ENCODE data around the gene DHCR24.

Gene DHCR24

GRCh38 chr1:54835970-54836369, 51.0 kb downstream of the DHCR24 start:
- H3K4me3 ChIP-seq (ENCODE audit: low read length), result no peak overlapping the region
- no peak for TF ChIP-seq ZNF274 (IDR thresholded peaks at IDR 0.05; ENCODE audit: low read depth, low read length)

DNA sequence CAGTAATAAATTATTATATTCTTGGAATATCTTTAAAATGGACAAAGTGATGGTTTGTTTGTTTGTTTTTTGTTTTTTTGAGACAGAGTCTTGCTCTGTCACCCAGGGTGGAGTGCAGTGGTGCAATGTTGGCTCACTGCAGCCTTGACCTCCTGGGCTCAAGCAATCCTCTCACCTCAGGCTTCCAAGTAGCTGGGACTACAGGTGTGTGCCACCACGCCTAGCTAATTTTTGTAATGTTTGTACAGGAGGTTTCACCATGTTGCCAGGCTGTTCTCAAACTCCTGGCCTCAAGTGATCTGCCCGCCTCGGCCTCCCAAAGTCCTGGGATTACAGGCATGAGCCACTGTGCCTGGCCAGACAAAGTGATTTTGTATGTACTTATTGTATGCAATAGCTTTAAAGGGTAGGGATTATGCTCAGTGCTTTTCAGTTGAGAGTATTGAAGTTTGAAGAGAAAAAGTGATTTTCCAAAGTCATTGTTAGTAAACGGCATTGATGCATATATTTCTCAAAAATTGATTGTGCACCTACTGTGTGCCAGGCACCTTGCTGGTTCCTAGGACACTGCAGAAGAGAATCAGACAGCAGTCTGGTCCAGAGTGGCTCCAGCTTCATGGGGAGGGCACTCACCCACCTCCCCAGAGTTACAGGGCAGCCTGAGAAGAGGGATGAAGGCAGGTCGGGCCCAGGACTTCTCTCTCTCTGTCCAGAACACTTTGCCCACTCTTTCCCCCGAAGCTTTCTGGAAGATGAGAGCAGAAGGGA, 51.7 kb downstream of the DHCR24 start:
- TF ChIP-seq ZNF274 (IDR thresholded peaks at IDR 0.05; ENCODE audit: low read depth, low read length), result no peak
- no peak overlapping the region for H3K4me3 ChIP-seq (ENCODE audit: low read length)

- H3K4me3 ChIP-seq (ENCODE audit: low read length), result no peak overlapping the region
- TF ChIP-seq ZNF274 (IDR thresholded peaks at IDR 0.05; ENCODE audit: low read depth, low read length), result no peak
Observed at GRCh38 chr1:54834007-54834541, 52.9 kb downstream of the DHCR24 start.

DNA sequence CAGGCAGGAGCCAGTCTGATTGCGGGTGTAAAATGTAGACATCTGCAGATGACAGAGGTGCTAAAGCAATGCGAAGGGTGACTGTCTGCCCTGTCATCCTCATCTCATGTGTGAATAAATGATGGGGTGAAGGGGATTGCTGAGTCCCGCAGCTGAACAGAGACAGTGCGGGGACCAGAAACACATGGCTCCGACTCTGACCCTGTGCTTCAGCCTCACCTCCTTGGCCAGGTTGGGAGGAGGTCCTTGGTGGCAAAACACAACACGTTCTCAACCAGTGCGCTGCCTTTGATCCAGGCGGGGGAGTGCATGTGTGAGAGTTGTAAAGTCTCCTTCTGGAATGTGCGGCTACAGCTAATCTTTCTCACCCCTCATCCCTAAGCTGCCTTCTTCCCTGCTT, 53.9 kb downstream of the DHCR24 start:
- no peak overlapping the region for H3K4me3 ChIP-seq (ENCODE audit: low read length)
- no peak for TF ChIP-seq ZNF274 (IDR thresholded peaks at IDR 0.05; ENCODE audit: low read depth, low read length)

- TF ChIP-seq ZNF274 (IDR thresholded peaks at IDR 0.05; ENCODE audit: low read depth, low read length), result no peak
- no peak overlapping the region for H3K4me3 ChIP-seq (ENCODE audit: low read length)
Observed at GRCh38 chr1:54826226-54826816, 60.7 kb downstream of the DHCR24 start.

GRCh38 chr1:54825696-54826095, 61.3 kb downstream of the DHCR24 start:
- no peak for TF ChIP-seq ZNF274 (IDR thresholded peaks at IDR 0.05; ENCODE audit: low read depth, low read length)
- no peak overlapping the region for H3K4me3 ChIP-seq (ENCODE audit: low read length)

GRCh38 chr1:54823670-54824069, 63.3 kb downstream of the DHCR24 start:
- no peak overlapping the region for H3K4me3 ChIP-seq (ENCODE audit: low read length)
- no peak for TF ChIP-seq ZNF274 (IDR thresholded peaks at IDR 0.05; ENCODE audit: low read depth, low read length)

- TF ChIP-seq ZNF274 (IDR thresholded peaks at IDR 0.05; ENCODE audit: low read depth, low read length), result no peak
Observed at GRCh38 chr1:54819733-54820132, 67.3 kb downstream of the DHCR24 start.

DNA sequence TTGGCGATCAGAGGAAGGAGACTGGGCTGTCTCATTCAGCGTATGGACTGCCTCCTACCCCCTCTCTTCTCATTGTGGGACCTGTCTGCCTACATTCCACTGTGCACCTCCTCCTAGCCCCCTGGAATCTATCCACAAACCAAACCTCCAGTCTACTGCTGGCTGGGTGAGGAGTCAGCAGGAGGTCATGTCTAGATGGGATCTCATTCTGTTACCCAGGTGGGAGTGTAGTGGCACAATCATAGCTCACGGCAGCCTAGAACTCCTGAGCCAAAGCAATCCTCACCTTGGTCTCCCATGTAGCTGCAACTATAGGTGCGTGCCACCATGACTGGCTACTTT, 67.8 kb downstream of the DHCR24 start:
- no peak overlapping the region for H3K4me3 ChIP-seq (ENCODE audit: low read length)
- TF ChIP-seq ZNF274 (IDR thresholded peaks at IDR 0.05; ENCODE audit: low read depth, low read length), result no peak

More at GRCh38 chr1:54819733-54820132, 67.3 kb downstream of the DHCR24 start:
- H3K4me3 ChIP-seq (ENCODE audit: low read length), result no peak overlapping the region

GRCh38 chr1:54818461-54819194, 68.4 kb downstream of the DHCR24 start:
- TF ChIP-seq ZNF274 (IDR thresholded peaks at IDR 0.05; ENCODE audit: low read depth, low read length), result no peak

DNA sequence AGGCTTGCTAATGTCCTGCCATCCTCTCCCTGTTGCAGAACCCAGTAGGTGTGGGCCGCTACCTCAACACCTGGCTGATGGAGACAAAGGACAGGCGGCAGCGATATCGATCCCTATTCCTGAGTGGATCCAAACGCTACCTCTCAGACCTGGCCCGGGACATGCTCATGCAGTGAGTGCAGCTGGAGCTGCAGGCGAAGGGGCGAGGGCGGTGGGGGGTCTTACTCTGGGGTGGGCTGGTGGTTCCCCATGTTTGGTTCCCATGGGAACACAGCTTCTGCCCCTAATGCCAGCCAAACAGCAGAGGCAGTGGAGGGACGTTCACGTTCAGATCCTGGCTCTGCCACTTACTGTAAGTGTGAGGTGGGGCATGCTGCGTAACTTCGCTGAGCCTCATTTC, 70.0 kb downstream of the DHCR24 start:
- no peak for TF ChIP-seq ZNF274 (IDR thresholded peaks at IDR 0.05; ENCODE audit: low read depth, low read length)
- no peak overlapping the region for H3K4me3 ChIP-seq (ENCODE audit: low read length)

More at GRCh38 chr1:54818461-54819194, 68.4 kb downstream of the DHCR24 start:
- H3K4me3 ChIP-seq (ENCODE audit: low read length), result no peak overlapping the region

- no peak for TF ChIP-seq ZNF274 (IDR thresholded peaks at IDR 0.05; ENCODE audit: low read depth, low read length)
- no peak overlapping the region for H3K4me3 ChIP-seq (ENCODE audit: low read length)
Observed at GRCh38 chr1:54816130-54816529, 70.9 kb downstream of the DHCR24 start.

DNA sequence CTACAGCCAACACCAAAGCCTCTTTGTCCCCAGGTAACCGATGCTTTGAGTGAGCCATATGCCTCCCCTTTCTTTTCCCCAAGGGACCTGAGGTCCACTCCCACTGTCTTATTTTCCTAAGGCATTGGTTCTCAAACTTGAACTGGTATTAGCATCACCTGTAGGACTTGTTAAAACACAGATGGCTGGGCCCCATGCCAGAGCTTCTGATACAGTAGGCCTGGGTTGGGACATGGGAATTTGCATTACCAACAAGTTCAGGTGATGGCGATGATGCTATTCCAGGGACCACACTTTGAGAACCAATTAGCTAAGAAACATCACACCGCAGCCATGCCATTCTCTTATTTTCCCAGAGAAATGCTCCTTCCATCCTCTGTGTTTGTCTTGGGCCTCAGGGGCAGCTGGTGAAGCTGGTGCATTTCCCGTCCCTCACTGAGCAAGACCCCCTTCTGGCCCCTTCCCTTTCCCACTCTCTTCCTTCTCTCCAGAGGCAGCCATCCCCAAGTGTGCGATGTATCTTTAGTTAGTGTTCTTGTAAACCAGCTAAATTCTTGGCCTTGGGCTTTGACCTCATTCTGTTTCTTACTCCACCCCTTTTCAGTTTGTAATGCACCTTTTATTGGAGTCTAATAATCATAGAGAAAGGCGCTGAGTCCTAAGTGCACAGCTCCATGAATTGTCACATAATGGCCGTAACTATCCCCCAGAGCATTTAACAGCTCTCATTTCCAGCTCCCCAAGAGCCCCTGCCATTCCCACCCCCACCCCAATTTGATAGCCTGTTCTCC, 71.7 kb downstream of the DHCR24 start:
- H3K4me3 ChIP-seq (ENCODE audit: low read length), result no peak overlapping the region
- no peak for TF ChIP-seq ZNF274 (IDR thresholded peaks at IDR 0.05; ENCODE audit: low read depth, low read length)

- H3K4me3 ChIP-seq (ENCODE audit: low read length), result no peak overlapping the region
- TF ChIP-seq ZNF274 (IDR thresholded peaks at IDR 0.05; ENCODE audit: low read depth, low read length), result no peak
Observed at GRCh38 chr1:54814571-54814970, 72.4 kb downstream of the DHCR24 start.
